HepG2 (cell line): Measurements from ENCODE around the gene DNAJC7.

Source experiments
- JUN ChIP-seq: sonication (generic); formaldehyde crosslinking; IDR thresholded peaks from 2 replicates; pipeline ENCODE4 v1.4.0; 2020; ENCODE audit warnings: mild to moderate bottlenecking, missing genetic modification reagents
- MYC ChIP-seq: sonication (generic); formaldehyde crosslinking; IDR thresholded peaks from 2 replicates; pipeline ENCODE4 v1.9.0; 2021; ENCODE audit warnings: missing genetic modification reagents, borderline replicate concordance
- NFATC3 ChIP-seq: sonication (generic); formaldehyde crosslinking; IDR thresholded peaks from 2 replicates; pipeline ENCODE4 v1.5.1; 2020; ENCODE audit warnings: mild to moderate bottlenecking, missing genetic modification reagents
- STAG1 ChIP-seq: sonication (generic); formaldehyde crosslinking; IDR thresholded peaks from 2 replicates; pipeline ENCODE4 v1.4.0; 2020; ENCODE audit warnings: missing genetic modification reagents
- TEAD2 ChIP-seq: sonication (generic); formaldehyde crosslinking; IDR thresholded peaks from 2 replicates; pipeline ENCODE4 v1.9.0; 2021; ENCODE audit warnings: missing genetic modification reagents
- ZBTB14 ChIP-seq: sonication (generic); formaldehyde crosslinking; IDR thresholded peaks from 2 replicates; pipeline ENCODE4 v1.4.0; 2020; ENCODE audit warnings: missing genetic modification reagents
- ZNF530 ChIP-seq: sonication (generic); formaldehyde crosslinking; IDR thresholded peaks from 2 replicates; pipeline ENCODE4 v1.5.0; 2020; ENCODE audit warnings: low read depth, mild to moderate bottlenecking, missing genetic modification reagents

GRCh38 chr17:42010898-42011516, 6.2 kb downstream of the DNAJC7 start:
- TF ChIP-seq NFATC3 (CRISPR knock-in tag) (no peak), ZNF530 (no peak), TEAD2 (no peak), MYC (CRISPR knock-in tag) (no peak), ZBTB14 (no peak), STAG1 (CRISPR knock-in tag) (no peak), JUN (CRISPR knock-in tag) (no peak)
